ENCODE results near the gene TIMM13.

The TIMM13 gene

GRCh38 chr19:2413629-2414028, 13.8 kb downstream of the TIMM13 start:
- POLR2A ChIA-PET: interaction anchor here (1.2 kb wide), 1 partner anchor 10 kb away, joined by 3 read pairs; no protein-coding TSS in a partner anchor

DNA sequence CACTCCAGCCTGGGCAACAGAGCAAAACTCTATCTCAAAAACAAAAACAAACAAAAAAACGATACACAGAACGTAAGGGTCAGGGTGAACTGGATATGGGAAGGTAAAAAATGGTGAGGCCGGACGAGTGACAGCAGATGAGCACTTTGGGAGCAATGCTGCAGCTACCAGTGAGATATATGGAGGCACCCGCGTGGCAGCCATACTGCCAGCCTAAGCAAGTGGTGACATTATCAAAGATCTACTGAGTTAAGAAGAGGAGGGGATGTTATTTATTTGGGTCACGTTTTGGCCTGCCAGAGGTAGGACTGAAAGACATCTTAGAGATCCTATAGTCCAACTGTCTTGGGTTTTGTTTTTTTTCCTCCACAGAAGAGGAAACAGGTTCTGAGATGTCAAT, 14.2 kb downstream of the TIMM13 start:
- Histone ChIP-seq H3K4me1 (ENCODE audit: control extremely low read depth in 1 of 4, control insufficient read depth in 4 of 4, insufficient read depth in 4 of 4, low read length in 3 of 4) (peaks cover 0 to 4% (median 0%) of the 10 kb centered on the region in 4 experiments), H3K36me3 (ENCODE audit: control insufficient read depth in 4 of 4, insufficient read depth in 4 of 4, low read length in 3 of 4) (peaks cover 0 to 19% (median 6%) of the 10 kb centered on the region in 4 experiments), H3K27me3 (replicated peaks in 2 of 5; ENCODE audit: control insufficient read depth in 4 of 5, insufficient read depth in 5 of 5, low read length in 4 of 5) (no peaks in the 10 kb centered on the region), H3K4me3 (ENCODE audit: control insufficient read depth in 1 of 7, extremely low read depth in 1 of 7, insufficient read depth in 4 of 7, low read depth in 2 of 7, low read length in 6 of 7) (no peak overlapping the region), H3K9me3 (ENCODE audit: control extremely low read depth in 1 of 5, control insufficient read depth in 4 of 5, insufficient read depth in 2 of 5, low read depth in 1 of 5, low read length in 4 of 5) (peaks cover 0 to 3% (median 0%) of the 10 kb centered on the region in 5 experiments), H3K27ac (ENCODE audit: insufficient read depth in 1 of 2, low read depth in 1 of 2, low read length in 2 of 2, poor library complexity in 1 of 2, severe bottlenecking in 2 of 2) (no peak overlapping the region)
- WGBS (ENCODE audit: insufficient coverage): 100% methylated on average over 5 of the region's 7 CpGs
- no peak for DNase-seq
- POLR2A ChIA-PET: interaction anchor here (1.2 kb wide), 1 partner anchor 10 kb away, joined by 3 read pairs; no protein-coding TSS in a partner anchor
- CTCF ChIA-PET: interaction anchor here (0.7 to 1.4 kb wide), 4 partner anchors 9 to 167 kb away, joined by 3 to 5 read pairs (median 3); partner anchors contain the start of gene TIMM13

More at GRCh38 chr19:2413629-2414028, 13.8 kb downstream of the TIMM13 start:
- 94% methylated on average over 16 of the region's 16 CpGs for WGBS (ENCODE audit: insufficient coverage)
- Histone ChIP-seq H3K36me3 (ENCODE audit: control insufficient read depth in 4 of 4, insufficient read depth in 4 of 4, low read length in 3 of 4) (peaks cover 0 to 19% (median 6%) of the 10 kb centered on the region in 4 experiments), H3K27me3 (replicated peaks in 2 of 5; ENCODE audit: control insufficient read depth in 4 of 5, insufficient read depth in 5 of 5, low read length in 4 of 5) (no peaks in the 10 kb centered on the region), H3K9me3 (ENCODE audit: control extremely low read depth in 1 of 5, control insufficient read depth in 4 of 5, insufficient read depth in 2 of 5, low read depth in 1 of 5, low read length in 4 of 5) (peaks cover 0 to 3% (median 0%) of the 10 kb centered on the region in 5 experiments), H3K4me3 (ENCODE audit: control insufficient read depth in 1 of 7, extremely low read depth in 1 of 7, insufficient read depth in 4 of 7, low read depth in 2 of 7, low read length in 6 of 7) (no peak overlapping the region), H3K27ac (ENCODE audit: insufficient read depth in 1 of 2, low read depth in 1 of 2, low read length in 2 of 2, poor library complexity in 1 of 2, severe bottlenecking in 2 of 2) (no peak overlapping the region), H3K4me1 (ENCODE audit: control extremely low read depth in 1 of 4, control insufficient read depth in 4 of 4, insufficient read depth in 4 of 4, low read length in 3 of 4) (peaks cover 0 to 4% (median 0%) of the 10 kb centered on the region in 4 experiments)
- CTCF ChIA-PET: interaction anchor here (0.7 to 1.4 kb wide), 5 partner anchors 9 to 166 kb away, joined by 3 to 5 read pairs (median 3); partner anchors contain the start of gene TIMM13
- no peak for DNase-seq

DNA sequence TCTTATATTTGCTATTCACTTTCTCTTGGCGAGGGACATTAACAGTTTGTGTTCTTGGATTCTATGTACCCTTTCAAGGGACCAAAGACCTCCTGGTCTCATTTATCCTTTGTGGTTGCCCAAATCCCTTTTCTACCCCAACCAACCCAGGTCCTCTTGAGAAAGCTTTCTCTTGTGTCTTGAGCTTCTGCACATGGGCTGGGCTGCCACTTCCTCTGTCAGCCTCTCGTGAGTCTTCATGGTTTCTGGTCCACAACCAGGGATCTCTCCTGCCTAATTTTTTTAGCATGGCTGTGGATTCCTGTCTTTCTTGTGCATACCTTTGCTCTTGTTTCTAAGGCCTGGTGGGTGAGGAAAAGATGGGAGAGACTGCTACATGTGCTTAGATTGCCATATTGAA, 14.9 kb downstream of the TIMM13 start:
- peaks cover 0 to 4% (median 0%) of the 10 kb centered on the region in 4 experiments for H3K4me1 ChIP-seq (ENCODE audit: control extremely low read depth in 1 of 4, control insufficient read depth in 4 of 4, insufficient read depth in 4 of 4, low read length in 3 of 4)
- 44% methylated on average over 2 of the region's 2 CpGs for WGBS (ENCODE audit: insufficient coverage)
- CTCF ChIA-PET: interaction anchor here (1.2 to 3.1 kb wide), 3 partner anchors 10 to 20 kb away, joined by 3 to 10 read pairs (median 5); partner anchors contain the start of gene TIMM13
- H3K4me3 ChIP-seq (ENCODE audit: control insufficient read depth in 1 of 7, extremely low read depth in 1 of 7, insufficient read depth in 4 of 7, low read depth in 2 of 7, low read length in 6 of 7): no peak overlapping the region
- H3K27me3 ChIP-seq (replicated peaks in 2 of 5; ENCODE audit: control insufficient read depth in 4 of 5, insufficient read depth in 5 of 5, low read length in 4 of 5): no peaks in the 10 kb centered on the region
- peaks cover 0 to 3% (median 0%) of the 10 kb centered on the region in 5 experiments for H3K9me3 ChIP-seq (ENCODE audit: control extremely low read depth in 1 of 5, control insufficient read depth in 4 of 5, insufficient read depth in 2 of 5, low read depth in 1 of 5, low read length in 4 of 5)
- peak in 2 of 3 donors; percentile 20 to 25 for DNase-seq
- H3K36me3 ChIP-seq (ENCODE audit: control insufficient read depth in 4 of 4, insufficient read depth in 4 of 4, low read length in 3 of 4): peaks cover 0 to 13% (median 1%) of the 10 kb centered on the region in 4 experiments
- POLR2A ChIA-PET: no interaction called here
- no peak overlapping the region for H3K27ac ChIP-seq (ENCODE audit: insufficient read depth in 1 of 2, low read depth in 1 of 2, low read length in 2 of 2, poor library complexity in 1 of 2, severe bottlenecking in 2 of 2)

GRCh38 chr19:2411709-2412108, 15.7 kb downstream of the TIMM13 start:
- Histone ChIP-seq H3K27ac (ENCODE audit: insufficient read depth in 1 of 2, low read depth in 1 of 2, low read length in 2 of 2, poor library complexity in 1 of 2, severe bottlenecking in 2 of 2) (no peak overlapping the region), H3K4me1 (ENCODE audit: control extremely low read depth in 1 of 4, control insufficient read depth in 4 of 4, insufficient read depth in 4 of 4, low read length in 3 of 4) (peaks cover 0 to 4% (median 0%) of the 10 kb centered on the region in 4 experiments), H3K9me3 (ENCODE audit: control extremely low read depth in 1 of 5, control insufficient read depth in 4 of 5, insufficient read depth in 2 of 5, low read depth in 1 of 5, low read length in 4 of 5) (peaks cover 0 to 3% (median 0%) of the 10 kb centered on the region in 5 experiments), H3K36me3 (ENCODE audit: control insufficient read depth in 4 of 4, insufficient read depth in 4 of 4, low read length in 3 of 4) (peaks cover 0 to 9% (median 1%) of the 10 kb centered on the region in 4 experiments), H3K4me3 (ENCODE audit: control insufficient read depth in 1 of 7, extremely low read depth in 1 of 7, insufficient read depth in 4 of 7, low read depth in 2 of 7, low read length in 6 of 7) (no peak overlapping the region), H3K27me3 (replicated peaks in 2 of 5; ENCODE audit: control insufficient read depth in 4 of 5, insufficient read depth in 5 of 5, low read length in 4 of 5) (no peaks in the 10 kb centered on the region)
- DNase-seq: no peak
- 100% methylated on average over 2 of the region's 8 CpGs for WGBS (ENCODE audit: insufficient coverage)
- POLR2A ChIA-PET: no interaction called here
- CTCF ChIA-PET: interaction anchor here (3.1 kb wide), 1 partner anchor 19 kb away, joined by 10 read pairs; no protein-coding TSS in a partner anchor

- CTCF ChIA-PET: interaction anchor here (1.1 to 3.1 kb wide), 7 partner anchors 10 to 20 kb away, joined by 3 to 10 read pairs (median 5); no protein-coding TSS in a partner anchor
These were observed 17.4 kb downstream of the TIMM13 start for GRCh38 chr19:2410023-2410422.

GRCh38 chr19:2409352-2409912, 18.0 kb downstream of the TIMM13 start:
- ChIA-PET POLR2A (no interaction called here), CTCF (interaction anchor here (1.1 to 2.1 kb wide), 5 partner anchors 10 to 19 kb away, joined by 3 to 5 read pairs (median 5); no protein-coding TSS in a partner anchor)
- Histone ChIP-seq H3K27me3 (replicated peaks in 2 of 5; ENCODE audit: control insufficient read depth in 4 of 5, insufficient read depth in 5 of 5, low read length in 4 of 5) (no peaks in the 10 kb centered on the region), H3K36me3 (ENCODE audit: control insufficient read depth in 4 of 4, insufficient read depth in 4 of 4, low read length in 3 of 4) (no peaks in the 10 kb centered on the region), H3K9me3 (ENCODE audit: control extremely low read depth in 1 of 5, control insufficient read depth in 4 of 5, insufficient read depth in 2 of 5, low read depth in 1 of 5, low read length in 4 of 5) (peaks cover 0 to 3% (median 0%) of the 10 kb centered on the region in 5 experiments), H3K4me3 (ENCODE audit: control insufficient read depth in 1 of 7, extremely low read depth in 1 of 7, insufficient read depth in 4 of 7, low read depth in 2 of 7, low read length in 6 of 7) (no peak overlapping the region), H3K4me1 (ENCODE audit: control extremely low read depth in 1 of 4, control insufficient read depth in 4 of 4, insufficient read depth in 4 of 4, low read length in 3 of 4) (peaks cover 0 to 4% (median 0%) of the 10 kb centered on the region in 4 experiments), H3K27ac (ENCODE audit: insufficient read depth in 1 of 2, low read depth in 1 of 2, low read length in 2 of 2, poor library complexity in 1 of 2, severe bottlenecking in 2 of 2) (no peak overlapping the region)
- 98% methylated on average over 6 of the region's 7 CpGs for WGBS (ENCODE audit: insufficient coverage)
- DNase-seq: no peak

More at GRCh38 chr19:2410023-2410422, 17.4 kb downstream of the TIMM13 start:
- Histone ChIP-seq H3K27me3 (replicated peaks in 2 of 5; ENCODE audit: control insufficient read depth in 4 of 5, insufficient read depth in 5 of 5, low read length in 4 of 5) (no peaks in the 10 kb centered on the region), H3K36me3 (ENCODE audit: control insufficient read depth in 4 of 4, insufficient read depth in 4 of 4, low read length in 3 of 4) (no peaks in the 10 kb centered on the region), H3K9me3 (ENCODE audit: control extremely low read depth in 1 of 5, control insufficient read depth in 4 of 5, insufficient read depth in 2 of 5, low read depth in 1 of 5, low read length in 4 of 5) (peaks cover 0 to 3% (median 0%) of the 10 kb centered on the region in 5 experiments), H3K4me1 (ENCODE audit: control extremely low read depth in 1 of 4, control insufficient read depth in 4 of 4, insufficient read depth in 4 of 4, low read length in 3 of 4) (peaks cover 0 to 4% (median 0%) of the 10 kb centered on the region in 4 experiments), H3K4me3 (ENCODE audit: control insufficient read depth in 1 of 7, extremely low read depth in 1 of 7, insufficient read depth in 4 of 7, low read depth in 2 of 7, low read length in 6 of 7) (no peak overlapping the region), H3K27ac (ENCODE audit: insufficient read depth in 1 of 2, low read depth in 1 of 2, low read length in 2 of 2, poor library complexity in 1 of 2, severe bottlenecking in 2 of 2) (no peak overlapping the region)
- 99% methylated on average over 7 of the region's 7 CpGs for WGBS (ENCODE audit: insufficient coverage)
- POLR2A ChIA-PET: no interaction called here
- no peak for DNase-seq

GRCh38 chr19:2408247-2408646, 19.1 kb downstream of the TIMM13 start:
- CTCF ChIA-PET: no interaction called here
- H3K4me3 ChIP-seq (ENCODE audit: control insufficient read depth in 1 of 7, extremely low read depth in 1 of 7, insufficient read depth in 4 of 7, low read depth in 2 of 7, low read length in 6 of 7): no peak overlapping the region
- DNase-seq: no peak
- POLR2A ChIA-PET: no interaction called here
- 97% methylated on average over 24 of the region's 25 CpGs for WGBS (ENCODE audit: insufficient coverage)
- H3K4me1 ChIP-seq (ENCODE audit: control extremely low read depth in 1 of 4, control insufficient read depth in 4 of 4, insufficient read depth in 4 of 4, low read length in 3 of 4): peaks cover 0 to 4% (median 0%) of the 10 kb centered on the region in 4 experiments
- no peaks in the 10 kb centered on the region for H3K27me3 ChIP-seq (replicated peaks in 2 of 5; ENCODE audit: control insufficient read depth in 4 of 5, insufficient read depth in 5 of 5, low read length in 4 of 5)
- no peak overlapping the region for H3K27ac ChIP-seq (ENCODE audit: insufficient read depth in 1 of 2, low read depth in 1 of 2, low read length in 2 of 2, poor library complexity in 1 of 2, severe bottlenecking in 2 of 2)
- H3K36me3 ChIP-seq (ENCODE audit: control insufficient read depth in 4 of 4, insufficient read depth in 4 of 4, low read length in 3 of 4): no peaks in the 10 kb centered on the region
- peaks cover 0 to 3% (median 0%) of the 10 kb centered on the region in 5 experiments for H3K9me3 ChIP-seq (ENCODE audit: control extremely low read depth in 1 of 5, control insufficient read depth in 4 of 5, insufficient read depth in 2 of 5, low read depth in 1 of 5, low read length in 4 of 5)
